Endothelial cell of umbilical vein (primary cell): ENCODE data around the gene INPP5B.

Source experiments
- CTCF ChIP-seq, 2 donors: IDR thresholded peaks; 1 replicate in 1 of 2; 2 replicates in 1 of 2; pipeline ENCODE4 v1.5.1; 2011; ENCODE audit warnings: low read length in 2 of 2, mild to moderate bottlenecking in 2 of 2, moderate library complexity in 2 of 2, control low read depth in 1 of 2, inconsistent platforms in 1 of 2, low read depth in 1 of 2; ENCODE audit not compliant: insufficient read depth in 1 of 2; ENCODE audit errors: extremely low read depth in 1 of 2
- MYC ChIP-seq: IDR thresholded peaks from one replicate; pipeline ENCODE4 v1.6.1; 2011; ENCODE audit warnings: mild to moderate bottlenecking, low read depth, low read length
- POLR2A ChIP-seq: IDR thresholded peaks from 2 replicates; pipeline ENCODE4 v1.6.1; 2012; ENCODE audit warnings: low read depth, mild to moderate bottlenecking, control low read depth, low read length
- POLR2AphosphoS5 ChIP-seq: IDR thresholded peaks from 2 replicates; pipeline ENCODE4 v1.6.1; 2012; ENCODE audit warnings: low read depth, mild to moderate bottlenecking, control low read depth, low read length, moderate library complexity; ENCODE audit not compliant: insufficient read depth

GRCh38 chr1:37866491-37866890 lies 80.4 kb downstream of the INPP5B start:
- TF ChIP-seq MYC (no peak), POLR2AphosphoS5 (no peak), CTCF (IDR thresholded peaks at IDR 0.05; ENCODE audit: extremely low read depth in 1 of 2, insufficient read depth in 1 of 2, low read depth in 1 of 2, low read length in 2 of 2) (no peak), POLR2A (no peak)
